ENCODE data around the gene KLF15.

KLF15 gene

DNA sequence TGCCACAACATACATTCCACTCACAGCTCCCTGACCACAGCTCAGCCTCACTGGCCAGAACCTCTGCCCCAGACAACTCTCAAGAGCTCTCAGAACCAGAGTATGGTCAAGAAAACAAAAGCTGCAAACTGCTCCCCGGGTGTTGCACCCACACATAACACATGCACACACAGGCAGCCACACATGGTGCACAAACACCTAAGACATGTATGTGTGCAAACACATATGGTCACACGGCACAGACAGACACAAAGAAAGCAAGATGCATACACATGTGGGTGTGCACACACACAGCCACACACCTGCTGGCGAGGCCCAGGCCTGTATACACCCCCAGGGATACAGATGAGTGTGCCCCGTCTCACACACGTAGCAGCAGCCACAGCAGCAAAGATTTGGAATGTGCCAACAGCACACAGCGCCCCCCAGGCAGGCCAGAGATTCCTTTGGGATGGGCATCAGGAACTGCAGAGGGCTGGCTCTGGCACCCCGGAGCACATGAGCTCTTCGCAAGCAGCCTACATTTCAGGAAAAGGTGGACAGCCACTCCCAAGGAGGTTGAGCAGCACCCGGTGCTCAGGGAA lies 6.6 kb downstream of the KLF15 start:
- TF ChIP-seq ZNF274 (IDR thresholded peaks at IDR 0.05; ENCODE audit: low read depth, low read length): no peak
- no peak overlapping the region for H3K4me3 ChIP-seq (ENCODE audit: low read length)

GRCh38 chr3:126349611-126350501 lies 7.4 kb downstream of the KLF15 start:
- H3K4me3 ChIP-seq (ENCODE audit: low read length): no peak overlapping the region
- no peak for TF ChIP-seq ZNF274 (IDR thresholded peaks at IDR 0.05; ENCODE audit: low read depth, low read length)

DNA sequence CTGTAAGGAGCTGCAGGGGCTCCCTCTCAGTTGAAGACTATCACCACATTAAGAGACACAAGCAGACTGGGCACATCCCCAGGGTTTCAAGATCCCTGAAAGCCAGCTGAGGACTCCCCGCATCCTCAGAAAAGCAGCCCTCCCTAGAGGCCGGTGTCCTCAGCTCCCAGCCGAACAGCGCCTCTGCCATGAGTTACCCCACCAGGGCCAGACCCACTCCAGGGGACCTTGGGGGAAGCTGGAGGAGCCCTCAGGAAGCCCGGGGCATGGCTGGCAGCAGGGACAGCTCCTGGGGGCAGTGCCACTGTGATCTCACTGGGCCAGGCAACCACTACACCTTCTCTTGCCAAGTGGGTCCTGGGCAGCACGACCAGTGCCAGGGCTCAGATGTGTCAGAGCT lies 8.1 kb downstream of the KLF15 start:
- no peak overlapping the region for H3K4me3 ChIP-seq (ENCODE audit: low read length)
- no peak for TF ChIP-seq ZNF274 (IDR thresholded peaks at IDR 0.05; ENCODE audit: low read depth, low read length)

DNA sequence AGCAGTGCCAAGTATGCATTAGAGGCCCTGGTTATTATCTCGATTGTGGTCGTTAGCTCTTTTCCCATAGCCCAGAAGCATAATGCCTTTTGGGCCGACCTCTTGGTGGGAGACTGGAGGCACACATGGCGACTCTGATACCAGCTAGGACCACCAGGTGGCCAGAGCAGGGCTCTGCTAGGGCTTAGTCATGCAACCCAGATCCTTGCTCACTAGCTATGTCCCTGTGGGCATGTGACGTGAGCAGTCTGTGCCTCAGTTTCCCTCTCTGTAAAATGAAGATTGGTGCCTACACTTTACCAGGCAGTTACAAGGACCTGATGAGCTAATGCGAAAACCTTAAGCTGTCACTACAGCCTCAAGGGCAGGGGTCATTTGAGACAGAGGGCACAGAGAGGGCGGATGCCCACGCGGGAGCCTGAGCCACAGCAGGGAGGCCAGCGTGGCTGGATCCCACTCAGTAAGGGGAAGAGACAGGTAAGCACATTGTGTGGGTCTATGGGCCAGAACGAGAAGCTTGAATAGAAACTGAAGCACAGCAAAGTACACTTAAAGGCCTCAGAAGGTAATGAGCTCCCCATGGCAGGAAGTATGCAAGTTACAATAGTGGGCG lies 8.8 kb downstream of the KLF15 start:
- no peak for TF ChIP-seq ZNF274 (IDR thresholded peaks at IDR 0.05; ENCODE audit: low read depth, low read length)
- H3K4me3 ChIP-seq (ENCODE audit: low read length): no peak overlapping the region

DNA sequence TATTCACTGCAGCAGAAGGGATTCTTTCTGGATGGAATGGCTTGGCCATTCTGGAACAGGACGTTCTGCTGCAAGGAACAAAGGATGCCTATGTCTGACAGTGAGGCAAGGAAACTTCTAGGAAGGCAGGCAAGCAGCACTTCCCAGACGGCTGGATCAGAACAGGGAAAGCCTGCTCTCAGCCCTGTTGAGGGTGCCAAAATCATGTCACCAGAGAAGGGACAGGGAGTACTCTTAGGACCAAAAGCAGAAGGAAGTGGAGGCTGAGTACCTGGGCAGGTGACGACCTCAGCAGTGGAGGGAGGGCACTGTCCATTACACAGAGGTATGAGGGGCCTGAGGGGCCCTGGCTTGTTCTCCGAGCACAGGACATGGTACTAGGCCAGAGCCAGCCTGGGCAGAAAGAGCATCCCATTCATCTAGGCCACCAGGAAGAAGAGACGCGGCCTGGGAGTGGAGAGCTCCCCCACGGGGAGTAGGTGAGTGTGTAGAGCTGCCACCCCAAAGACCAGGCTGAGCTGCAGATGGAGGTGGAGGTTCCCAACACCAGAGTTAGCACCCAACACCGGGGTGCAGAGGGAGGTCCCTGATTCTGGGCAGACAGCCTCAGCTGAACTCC lies 9.6 kb downstream of the KLF15 start:
- no peak overlapping the region for H3K4me3 ChIP-seq (ENCODE audit: low read length)
- no peak for TF ChIP-seq ZNF274 (IDR thresholded peaks at IDR 0.05; ENCODE audit: low read depth, low read length)

- no peak overlapping the region for H3K4me3 ChIP-seq (ENCODE audit: low read length)
- no peak for TF ChIP-seq ZNF274 (IDR thresholded peaks at IDR 0.05; ENCODE audit: low read depth, low read length)
Measured at GRCh38 chr3:126346466-126346865, 10.7 kb downstream of the KLF15 start.

DNA sequence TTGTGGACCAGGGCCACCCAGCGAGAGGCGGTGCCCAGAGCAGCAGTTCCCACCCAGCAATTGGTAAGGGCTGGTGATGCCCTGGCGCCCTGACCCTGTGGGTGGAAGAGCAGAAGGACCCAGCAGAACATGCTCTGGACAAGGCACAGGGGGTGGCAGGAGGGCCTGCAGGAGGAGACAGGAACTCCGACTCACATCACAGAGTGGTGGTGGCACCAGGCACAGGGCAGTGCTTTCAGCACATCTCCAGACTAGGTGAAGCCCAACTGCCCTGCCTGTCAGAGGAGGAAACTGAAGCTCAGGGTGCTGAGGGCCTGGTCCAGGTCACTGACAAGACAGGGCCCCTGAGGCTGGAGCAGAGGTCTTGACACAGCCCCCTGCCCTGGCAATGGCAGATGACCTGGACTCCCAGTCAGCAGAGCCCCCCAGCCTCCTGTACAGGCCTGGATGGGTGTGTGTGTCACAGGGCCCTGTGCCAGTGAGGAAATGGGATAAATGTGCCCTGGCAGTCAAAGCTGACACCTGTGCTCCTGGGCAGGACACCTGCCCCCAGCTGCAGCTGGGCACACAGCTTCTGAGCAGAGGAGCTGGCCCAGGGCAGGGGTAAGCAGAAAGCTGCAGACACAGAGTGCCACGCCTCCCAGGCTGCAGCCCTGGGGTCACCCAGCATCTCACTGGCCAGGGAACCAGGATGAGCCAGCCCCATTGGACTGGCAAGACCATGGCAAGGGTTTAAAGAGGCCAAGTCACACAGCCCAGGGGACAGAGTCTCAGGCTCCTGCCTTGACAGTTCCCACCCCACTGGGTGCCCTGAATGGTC lies 11.4 kb downstream of the KLF15 start:
- no peak overlapping the region for H3K4me3 ChIP-seq (ENCODE audit: low read length)
- no peak for TF ChIP-seq ZNF274 (IDR thresholded peaks at IDR 0.05; ENCODE audit: low read depth, low read length)

DNA sequence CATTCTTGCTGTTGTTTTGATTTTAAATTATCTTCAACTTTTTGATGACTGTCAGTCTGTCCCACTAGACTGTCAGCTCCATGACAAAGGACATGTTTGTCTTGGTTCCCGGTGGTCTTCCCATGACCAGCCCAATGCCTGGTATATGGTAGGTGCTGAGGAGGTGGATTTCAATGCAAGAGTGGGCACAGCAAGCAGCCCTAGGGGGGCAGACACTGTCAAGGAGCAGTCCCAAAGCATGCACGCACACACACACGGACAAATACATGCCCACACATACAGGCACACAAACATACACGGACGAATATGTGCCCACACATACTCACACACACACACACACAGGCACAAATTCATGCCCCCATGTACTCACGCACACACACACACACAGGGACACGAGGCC lies 12.0 kb downstream of the KLF15 start:
- no peak for TF ChIP-seq ZNF274 (IDR thresholded peaks at IDR 0.05; ENCODE audit: low read depth, low read length)
- no peak overlapping the region for H3K4me3 ChIP-seq (ENCODE audit: low read length)

DNA sequence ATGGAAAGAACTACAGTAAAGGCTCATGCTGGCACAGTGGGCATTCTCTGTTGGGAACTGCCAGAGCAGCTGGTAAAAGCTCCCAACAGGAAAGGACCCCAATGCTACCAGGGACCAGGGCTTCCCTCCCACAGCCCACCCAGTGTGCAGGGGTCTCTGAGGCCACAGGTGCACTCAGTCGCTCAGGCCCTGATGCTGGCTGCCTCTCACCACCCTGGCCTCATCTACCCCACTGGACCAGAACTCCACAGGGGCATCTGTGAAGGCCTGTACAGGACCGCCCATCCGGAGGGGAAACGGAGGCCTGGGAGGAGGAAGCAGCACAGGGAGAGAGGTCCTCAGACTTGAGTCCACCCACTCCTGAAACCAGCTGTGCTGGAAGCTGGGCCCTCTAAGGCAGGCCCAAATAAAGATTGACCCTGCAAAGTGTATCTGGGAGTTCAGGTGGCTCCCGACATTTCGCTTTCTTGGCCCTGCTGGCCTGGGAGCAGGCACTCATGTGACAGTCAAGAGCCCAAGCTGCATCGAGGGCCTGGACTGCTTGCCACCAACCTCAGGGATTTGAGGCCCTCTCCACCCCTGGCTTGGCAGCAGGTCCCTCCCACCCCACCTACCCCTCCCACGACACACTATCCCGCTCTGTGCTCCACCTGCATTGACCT lies 12.7 kb downstream of the KLF15 start:
- no peak overlapping the region for H3K4me3 ChIP-seq (ENCODE audit: low read length)
- TF ChIP-seq ZNF274 (IDR thresholded peaks at IDR 0.05; ENCODE audit: low read depth, low read length): no peak

GRCh38 chr3:126343649-126344035 lies 13.6 kb downstream of the KLF15 start:
- TF ChIP-seq ZNF274 (IDR thresholded peaks at IDR 0.05; ENCODE audit: low read depth, low read length): no peak
- H3K4me3 ChIP-seq (ENCODE audit: low read length): no peak overlapping the region

DNA sequence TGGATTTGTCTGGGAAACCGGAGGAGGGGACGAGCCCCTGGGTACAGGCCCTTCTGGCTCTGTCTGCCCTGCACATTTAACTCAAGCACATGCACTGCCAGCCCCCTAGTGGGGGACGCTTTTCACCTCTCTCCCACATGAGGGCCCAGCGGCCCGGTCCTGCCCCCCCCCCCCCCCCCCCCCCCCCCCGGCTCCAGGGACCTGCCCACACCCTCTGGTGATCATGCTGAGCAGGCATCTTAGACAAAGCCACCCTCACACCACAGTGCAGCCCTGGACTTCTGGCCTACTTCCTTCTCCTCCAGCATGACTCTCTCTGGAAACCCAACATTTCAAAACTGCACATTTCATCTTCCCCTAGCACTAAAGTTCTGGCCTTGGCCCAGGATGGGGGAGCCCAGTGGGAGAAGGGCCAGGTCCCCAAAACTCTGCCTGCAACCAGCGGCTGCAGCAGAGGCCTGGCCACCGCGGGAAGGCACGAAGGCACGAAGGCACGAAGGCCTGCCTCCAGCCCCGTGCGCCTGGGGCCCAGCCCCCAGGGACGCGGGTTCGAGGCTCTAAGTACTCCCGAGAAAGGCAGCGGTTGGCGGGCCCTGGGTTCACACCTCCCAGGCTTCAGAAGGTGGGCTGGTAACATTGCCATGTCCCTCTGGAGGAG lies 14.1 kb downstream of the KLF15 start:
- H3K4me3 ChIP-seq (ENCODE audit: low read length): no peak overlapping the region
- TF ChIP-seq ZNF274 (IDR thresholded peaks at IDR 0.05; ENCODE audit: low read depth, low read length): no peak

GRCh38 chr3:126342211-126342610 lies 15.0 kb downstream of the KLF15 start:
- no peak for TF ChIP-seq ZNF274 (IDR thresholded peaks at IDR 0.05; ENCODE audit: low read depth, low read length)
- no peak overlapping the region for H3K4me3 ChIP-seq (ENCODE audit: low read length)

GRCh38 chr3:126341755-126342150 lies 15.5 kb downstream of the KLF15 start:
- TF ChIP-seq ZNF274 (IDR thresholded peaks at IDR 0.05; ENCODE audit: low read depth, low read length): no peak
- H3K4me3 ChIP-seq (ENCODE audit: low read length): no peak overlapping the region
